PC-3 (cell line): Measurements from ENCODE around the gene FOXK1.

Experiments used
- CTCF ChIP-seq: fragments of 300-600 bp; sonication (generic); conservative IDR thresholded peaks from 2 replicates; pipeline ENCODE4 v1.5.1; 2017; ENCODE audit warnings: antibody characterized with exemption, low read depth, mild to moderate bottlenecking, low read length
- EZH2 ChIP-seq: fragments of 300-600 bp; sonication (generic); IDR thresholded peaks from one replicate; pipeline ENCODE4 v1.6.1; 2017; ENCODE audit warnings: antibody characterized with exemption, mild to moderate bottlenecking, low read length; ENCODE audit not compliant: unreplicated experiment

- no peak for TF ChIP-seq CTCF
- TF ChIP-seq EZH2: no peak
Observed at GRCh38 chr7:4819560-4820404, 137.7 kb downstream of the FOXK1 start.
